Ishikawa (cell line): ENCODE results near the gene ENHO.

Experiments used
- CEBPB ChIP-seq: IDR thresholded peaks from 2 replicates; pipeline ENCODE4 v1.6.1; 2012
- CREB1 ChIP-seq: IDR thresholded peaks from 2 replicates; pipeline ENCODE4 v1.6.1; 2012; ENCODE audit warnings: low read depth
- EGR1 ChIP-seq: IDR thresholded peaks from 2 replicates; pipeline ENCODE4 v1.6.1; 2012
- EP300 ChIP-seq: IDR thresholded peaks from 2 replicates; pipeline ENCODE4 v1.6.1; 2012; ENCODE audit warnings: borderline replicate concordance
- RAD21 ChIP-seq: IDR thresholded peaks from 2 replicates; pipeline ENCODE4 v1.6.1; 2012; ENCODE audit warnings: low read depth
- YY1 ChIP-seq: IDR thresholded peaks from 2 replicates; pipeline ENCODE4 v1.6.1; 2012; ENCODE audit warnings: low read depth
- ZBTB7A ChIP-seq: IDR thresholded peaks from 2 replicates; pipeline ENCODE4 v1.6.1; 2012; ENCODE audit warnings: low read depth
- TF ChIP-seq, protein P1 (sequence below): IDR thresholded peaks from 2 replicates; pipeline ENCODE4 v1.6.1; 2012
- TF ChIP-seq, protein P2 (sequence below): IDR thresholded peaks from 2 replicates; pipeline ENCODE4 v1.6.1; 2012; ENCODE audit warnings: low read depth, mild to moderate bottlenecking

DNA sequence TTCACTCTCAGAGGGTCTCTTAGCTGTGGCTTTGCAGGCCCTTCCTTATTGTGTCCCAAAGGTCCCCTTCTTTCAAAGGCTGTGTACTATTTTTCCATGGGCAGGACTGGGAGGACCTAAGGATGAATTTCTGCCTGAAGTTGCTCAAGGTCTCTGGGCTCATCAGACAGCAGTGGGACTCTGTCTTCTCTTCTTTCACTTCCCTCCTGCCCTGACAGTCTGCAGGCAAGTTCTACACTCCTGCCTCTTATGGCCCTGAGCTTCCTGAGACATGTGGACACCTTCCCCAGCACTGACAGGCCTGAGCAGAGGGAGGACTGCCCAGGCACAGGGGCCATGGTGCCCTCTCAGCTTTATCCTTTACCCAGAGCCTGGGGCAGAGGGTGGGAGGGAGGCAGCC, 14.8 kb downstream of the ENHO start:
- TF ChIP-seq RAD21 (no peak), EP300 (no peak), CEBPB (no peak), CREB1 (no peak), EGR1 (no peak), YY1 (no peak), ZBTB7A (no peak)
- TF ChIP-seq, protein P1, sequence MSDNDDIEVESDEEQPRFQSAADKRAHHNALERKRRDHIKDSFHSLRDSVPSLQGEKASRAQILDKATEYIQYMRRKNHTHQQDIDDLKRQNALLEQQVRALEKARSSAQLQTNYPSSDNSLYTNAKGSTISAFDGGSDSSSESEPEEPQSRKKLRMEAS: no peak
- TF ChIP-seq, protein P2, sequence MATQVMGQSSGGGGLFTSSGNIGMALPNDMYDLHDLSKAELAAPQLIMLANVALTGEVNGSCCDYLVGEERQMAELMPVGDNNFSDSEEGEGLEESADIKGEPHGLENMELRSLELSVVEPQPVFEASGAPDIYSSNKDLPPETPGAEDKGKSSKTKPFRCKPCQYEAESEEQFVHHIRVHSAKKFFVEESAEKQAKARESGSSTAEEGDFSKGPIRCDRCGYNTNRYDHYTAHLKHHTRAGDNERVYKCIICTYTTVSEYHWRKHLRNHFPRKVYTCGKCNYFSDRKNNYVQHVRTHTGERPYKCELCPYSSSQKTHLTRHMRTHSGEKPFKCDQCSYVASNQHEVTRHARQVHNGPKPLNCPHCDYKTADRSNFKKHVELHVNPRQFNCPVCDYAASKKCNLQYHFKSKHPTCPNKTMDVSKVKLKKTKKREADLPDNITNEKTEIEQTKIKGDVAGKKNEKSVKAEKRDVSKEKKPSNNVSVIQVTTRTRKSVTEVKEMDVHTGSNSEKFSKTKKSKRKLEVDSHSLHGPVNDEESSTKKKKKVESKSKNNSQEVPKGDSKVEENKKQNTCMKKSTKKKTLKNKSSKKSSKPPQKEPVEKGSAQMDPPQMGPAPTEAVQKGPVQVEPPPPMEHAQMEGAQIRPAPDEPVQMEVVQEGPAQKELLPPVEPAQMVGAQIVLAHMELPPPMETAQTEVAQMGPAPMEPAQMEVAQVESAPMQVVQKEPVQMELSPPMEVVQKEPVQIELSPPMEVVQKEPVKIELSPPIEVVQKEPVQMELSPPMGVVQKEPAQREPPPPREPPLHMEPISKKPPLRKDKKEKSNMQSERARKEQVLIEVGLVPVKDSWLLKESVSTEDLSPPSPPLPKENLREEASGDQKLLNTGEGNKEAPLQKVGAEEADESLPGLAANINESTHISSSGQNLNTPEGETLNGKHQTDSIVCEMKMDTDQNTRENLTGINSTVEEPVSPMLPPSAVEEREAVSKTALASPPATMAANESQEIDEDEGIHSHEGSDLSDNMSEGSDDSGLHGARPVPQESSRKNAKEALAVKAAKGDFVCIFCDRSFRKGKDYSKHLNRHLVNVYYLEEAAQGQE: no peak
